H9 (cell line): ENCODE data around the gene IFI35. TPM values are rescaled to one million over a fixed set of nuclear protein-coding genes. Genes with fewer than 3 reads are reported as not detected.
A peak's percentile ranks its signal among the peaks of the same experiment; 100 is the strongest.

Source experiments
- DNase-seq: peaks from one replicate; pipeline ENCODE4 v3.0.0-alpha.2; 2017
- H2AFZ ChIP-seq: one replicate; pipeline ENCODE4 v1.6.1; 2013; ENCODE audit warnings: mild to moderate bottlenecking, low read length, control low read depth, moderate library complexity
- H2AK5ac ChIP-seq: 2 replicates; pipeline ENCODE4 v1.6.1; 2013; ENCODE audit warnings: low read length, control low read depth, mixed read lengths; ENCODE audit not compliant: insufficient read length
- H2BK120ac ChIP-seq: one replicate; pipeline ENCODE4 v1.6.1; 2013; ENCODE audit warnings: low read depth, mild to moderate bottlenecking, low read length, control low read depth, inconsistent platforms; ENCODE audit not compliant: poor library complexity, severe bottlenecking
- H2BK12ac ChIP-seq: 2 replicates; pipeline ENCODE4 v1.6.1; 2013; ENCODE audit warnings: low read length, control low read depth, mixed read lengths, low read depth; ENCODE audit not compliant: insufficient read length
- H2BK15ac ChIP-seq: 2 replicates; pipeline ENCODE4 v1.6.1; 2013; ENCODE audit warnings: low read depth, low read length, control low read depth
- H2BK20ac ChIP-seq: one replicate; pipeline ENCODE4 v1.6.1; 2013; ENCODE audit warnings: low read depth, mild to moderate bottlenecking, low read length, control low read depth, inconsistent platforms; ENCODE audit not compliant: poor library complexity, severe bottlenecking
- H2BK5ac ChIP-seq: 2 replicates; pipeline ENCODE4 v1.6.1; 2013; ENCODE audit warnings: low read length, control low read depth, mixed read lengths; ENCODE audit not compliant: insufficient read length
- H3K14ac ChIP-seq: 2 replicates; pipeline ENCODE4 v1.6.1; 2013; ENCODE audit warnings: low read length, control low read depth; ENCODE audit not compliant: insufficient read depth
- H3K18ac ChIP-seq: 2 replicates; pipeline ENCODE4 v1.6.1; 2013; ENCODE audit warnings: low read depth, mild to moderate bottlenecking, mixed read lengths, low read length, control low read depth; ENCODE audit not compliant: insufficient read length
- H3K23ac ChIP-seq: 2 replicates; pipeline ENCODE4 v1.6.1; 2013; ENCODE audit warnings: low read length, control low read depth, mixed read lengths, low read depth; ENCODE audit not compliant: insufficient read length
- H3K23me2 ChIP-seq: 2 replicates; pipeline ENCODE4 v1.6.1; 2013; ENCODE audit warnings: low read depth, mild to moderate bottlenecking, mixed read lengths, low read length, control low read depth; ENCODE audit not compliant: insufficient read length, poor library complexity, severe bottlenecking
- H3K27ac ChIP-seq: 2 replicates; pipeline ENCODE4 v1.5.1; 2013; ENCODE audit warnings: low read length, control low read depth, mixed read lengths, low read depth; ENCODE audit not compliant: insufficient read length
- H3K27me3 ChIP-seq: 2 replicates; pipeline ENCODE4 v1.6.1; 2013; ENCODE audit warnings: low read length, control low read depth, inconsistent platforms; ENCODE audit not compliant: insufficient read depth
- H3K4ac ChIP-seq: 2 replicates; pipeline ENCODE4 v1.6.1; 2013; ENCODE audit warnings: low read depth, mild to moderate bottlenecking, control low read depth, inconsistent platforms, low read length, moderate library complexity
- H3K4me1 ChIP-seq: 2 replicates; pipeline ENCODE4 v1.6.1; 2013; ENCODE audit warnings: low read length, control low read depth, inconsistent platforms; ENCODE audit not compliant: insufficient read depth
- H3K4me2 ChIP-seq: 2 replicates; pipeline ENCODE4 v1.6.1; 2013; ENCODE audit warnings: low read length, control low read depth, mixed read lengths; ENCODE audit not compliant: insufficient read length, insufficient read depth
- H3K56ac ChIP-seq: 2 replicates; pipeline ENCODE4 v1.6.1; 2013; ENCODE audit warnings: low read depth, mild to moderate bottlenecking, mixed read lengths, low read length, control low read depth; ENCODE audit not compliant: insufficient read length
- H3K79me1 ChIP-seq: 2 replicates; pipeline ENCODE4 v1.6.1; 2013; ENCODE audit warnings: low read depth, mild to moderate bottlenecking, moderate library complexity, low read length, control low read depth, inconsistent platforms; ENCODE audit not compliant: insufficient read depth, poor library complexity, severe bottlenecking
- H3K79me2 ChIP-seq: 2 replicates; pipeline ENCODE4 v1.6.1; 2013; ENCODE audit warnings: low read length, control low read depth, inconsistent platforms; ENCODE audit not compliant: insufficient read depth
- H3K9ac ChIP-seq: 2 replicates; pipeline ENCODE4 v1.6.1; 2013; ENCODE audit warnings: low read length, control low read depth, mixed read lengths; ENCODE audit not compliant: insufficient read length; ENCODE audit errors: extremely low read depth
- H3K9me3 ChIP-seq: one replicate; pipeline ENCODE4 v1.6.1; 2013; ENCODE audit warnings: low read depth, low read length, inconsistent platforms; ENCODE audit not compliant: control insufficient read depth
- H3T11ph ChIP-seq: one replicate; pipeline ENCODE4 v1.6.1; 2013; ENCODE audit warnings: mild to moderate bottlenecking, low read length, control low read depth, inconsistent platforms
- H4K20me1 ChIP-seq: one replicate; pipeline ENCODE4 v1.6.1; 2013; ENCODE audit not compliant: control insufficient read depth, insufficient read length, insufficient read depth
- H4K5ac ChIP-seq: 2 replicates; pipeline ENCODE4 v1.6.1; 2013; ENCODE audit warnings: low read depth, mild to moderate bottlenecking, mixed read lengths, low read length, control low read depth; ENCODE audit not compliant: insufficient read length
- H4K8ac ChIP-seq: replicated peaks from 2 replicates; pipeline ENCODE4 v1.6.1; 2013; ENCODE audit warnings: low read length, control low read depth, mixed read lengths, low read depth; ENCODE audit not compliant: insufficient read length
- H4K91ac ChIP-seq: 2 replicates; pipeline ENCODE4 v1.6.1; 2013; ENCODE audit warnings: low read depth, mild to moderate bottlenecking, moderate library complexity, mixed read lengths, low read length, control low read depth; ENCODE audit not compliant: insufficient read length
- H3K27ac Mint-ChIP-seq, 3 experiments: 2 replicates in 2 of 3; 3 replicates in 1 of 3; pipeline ENCODE4 v1.8.0; 2020 to 2021; ENCODE audit warnings: mixed read lengths in 3 of 3, mild to moderate bottlenecking in 1 of 3, moderate library complexity in 1 of 3
- H3K27me3 Mint-ChIP-seq: 2 replicates; pipeline ENCODE4 v1.8.0; 2021; ENCODE audit warnings: low read depth, mild to moderate bottlenecking, moderate library complexity, mixed read lengths
- H3K36me3 Mint-ChIP-seq, 3 experiments: 2 replicates in 2 of 3; 3 replicates in 1 of 3; pipeline ENCODE4 v1.8.0; 2020 to 2021; ENCODE audit warnings: low read depth in 3 of 3, mixed read lengths in 3 of 3; ENCODE audit not compliant: insufficient read depth in 1 of 3
- H3K4me1 Mint-ChIP-seq, 2 experiments: 2 replicates each; pipeline ENCODE4 v1.8.0; 2020; ENCODE audit warnings: mixed read lengths in 2 of 2
- H3K4me3 Mint-ChIP-seq, 2 experiments: 2 replicates in 1 of 2; 3 replicates in 1 of 2; pipeline ENCODE4 v1.8.0; 2020 to 2021; ENCODE audit warnings: mild to moderate bottlenecking in 2 of 2, mixed read lengths in 2 of 2, moderate library complexity in 1 of 2
- H3K9me3 Mint-ChIP-seq, 2 experiments: 2 replicates in 1 of 2; 3 replicates in 1 of 2; pipeline ENCODE4 v1.8.0; 2020; ENCODE audit warnings: mild to moderate bottlenecking in 2 of 2, mixed read lengths in 2 of 2, moderate library complexity in 1 of 2
- WGBS: extraction: QIAGEN DNeasy Blood & Tissue Kit; methylation state at CpG from one replicate; pipeline ENCODE4 v1.1.7; 2013; ENCODE audit warnings: missing lambda C conversion rate, low lambda C conversion rate, mixed read lengths; ENCODE audit not compliant: insufficient read length; ENCODE audit errors: extremely low coverage; 5-methylcytosine and 5-hydroxymethylcytosine counted together
- total RNA-seq: library from RNA; stranded (reverse); gene quantifications from 2 replicates; pipeline ENCODE4 v1.2.1, GENCODE V29; 2021
- TF ChIP-seq, protein P1 (sequence below): fragments of 200-600 bp; sonication (generic); conservative IDR thresholded peaks from 3 replicates; pipeline ENCODE4 v1.8.0; 2021; ENCODE audit warnings: antibody characterized with exemption, mild to moderate bottlenecking

The IFI35 gene
- total RNA-seq, 1 experiment from 2014 or later, result 4.2 TPM

DNA sequence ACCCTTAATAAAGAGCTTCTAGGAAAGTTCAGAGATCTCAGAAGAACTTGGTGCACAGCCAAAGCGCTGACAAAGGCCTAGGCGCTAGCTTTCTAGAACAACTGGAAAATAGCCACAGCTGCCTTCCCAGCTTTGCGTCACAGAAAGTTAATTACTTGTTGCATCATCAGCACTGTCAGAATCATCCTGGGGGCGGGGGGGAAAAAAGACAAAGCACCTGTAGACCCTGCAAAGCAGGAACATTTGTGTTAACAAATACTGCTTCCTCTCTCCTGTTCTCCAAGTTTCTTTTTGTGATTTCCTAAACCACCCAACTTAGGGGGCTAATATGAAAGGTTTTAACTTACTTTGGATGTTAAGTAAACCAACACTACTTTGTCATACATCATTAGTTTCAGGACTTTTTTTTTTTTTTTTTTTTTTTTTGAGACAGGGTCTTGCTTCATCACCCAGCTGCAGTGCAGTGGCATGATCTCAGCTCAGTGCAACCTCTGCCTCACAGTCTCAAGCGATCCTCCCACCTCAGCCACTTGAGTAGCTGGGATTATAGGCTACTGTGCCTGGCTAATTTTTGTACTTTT lies 37.5 kb upstream of the IFI35 start:
- Histone ChIP-seq H2BK5ac (no peak overlapping the region), H2AK5ac (no peak overlapping the region), H3K56ac (no peak overlapping the region), H3K27me3 (no peaks in the 10 kb centered on the region), H3K9me3 (no peaks in the 10 kb centered on the region), H4K91ac (no peak overlapping the region), H2BK120ac (no peak overlapping the region), H4K8ac (no peak overlapping the region), H2BK15ac (no peak overlapping the region), H3K4ac (no peak overlapping the region), H2AFZ (no peak overlapping the region), H3T11ph (no peak overlapping the region), H3K23ac (no peak overlapping the region), H3K79me2 (no peaks in the 10 kb centered on the region), H2BK20ac (no peak overlapping the region), H3K18ac (no peak overlapping the region), H3K4me1 (no peaks in the 10 kb centered on the region), H2BK12ac (no peak overlapping the region), H3K4me2 (no peak overlapping the region), H4K5ac (no peak overlapping the region), H3K14ac (no peak overlapping the region), H3K23me2 (peaks cover 2% of the 10 kb centered on the region), H3K9ac (no peak overlapping the region), H3K79me1 (no peaks in the 10 kb centered on the region), H4K20me1 (no peaks in the 10 kb centered on the region), H3K27ac (no peak overlapping the region)
- H3K4me3 Mint-ChIP-seq, result no peak overlapping the region
- TF ChIP-seq, protein P1, sequence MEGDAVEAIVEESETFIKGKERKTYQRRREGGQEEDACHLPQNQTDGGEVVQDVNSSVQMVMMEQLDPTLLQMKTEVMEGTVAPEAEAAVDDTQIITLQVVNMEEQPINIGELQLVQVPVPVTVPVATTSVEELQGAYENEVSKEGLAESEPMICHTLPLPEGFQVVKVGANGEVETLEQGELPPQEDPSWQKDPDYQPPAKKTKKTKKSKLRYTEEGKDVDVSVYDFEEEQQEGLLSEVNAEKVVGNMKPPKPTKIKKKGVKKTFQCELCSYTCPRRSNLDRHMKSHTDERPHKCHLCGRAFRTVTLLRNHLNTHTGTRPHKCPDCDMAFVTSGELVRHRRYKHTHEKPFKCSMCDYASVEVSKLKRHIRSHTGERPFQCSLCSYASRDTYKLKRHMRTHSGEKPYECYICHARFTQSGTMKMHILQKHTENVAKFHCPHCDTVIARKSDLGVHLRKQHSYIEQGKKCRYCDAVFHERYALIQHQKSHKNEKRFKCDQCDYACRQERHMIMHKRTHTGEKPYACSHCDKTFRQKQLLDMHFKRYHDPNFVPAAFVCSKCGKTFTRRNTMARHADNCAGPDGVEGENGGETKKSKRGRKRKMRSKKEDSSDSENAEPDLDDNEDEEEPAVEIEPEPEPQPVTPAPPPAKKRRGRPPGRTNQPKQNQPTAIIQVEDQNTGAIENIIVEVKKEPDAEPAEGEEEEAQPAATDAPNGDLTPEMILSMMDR, result no peak
- no peaks in the 10 kb centered on the region for H3K27me3 Mint-ChIP-seq
- H3K9me3 Mint-ChIP-seq, result 0 out of 5 replicates have a peak, but pooled peaks cover 0 to 4% of the 10 kb centered on the region in 2 experiments
- peaks cover 0 to 5% of the 10 kb centered on the region in 2 experiments; a peak in 1 of 4 replicates for H3K4me1 Mint-ChIP-seq
- no CpG with 5 or more reads among the region's 5 CpGs for WGBS
- peaks cover 0 to 6% (median 3%) of the 10 kb centered on the region in 3 experiments; a peak in 3 of 7 replicates for H3K36me3 Mint-ChIP-seq
- H3K27ac Mint-ChIP-seq, result peak overlapping the region in 1 of 3 experiments; percentile 34; a peak in 1 of 7 replicates
- no peak for DNase-seq
